ENCODE results near the gene MREG.

- TF ChIP-seq, protein P1, sequence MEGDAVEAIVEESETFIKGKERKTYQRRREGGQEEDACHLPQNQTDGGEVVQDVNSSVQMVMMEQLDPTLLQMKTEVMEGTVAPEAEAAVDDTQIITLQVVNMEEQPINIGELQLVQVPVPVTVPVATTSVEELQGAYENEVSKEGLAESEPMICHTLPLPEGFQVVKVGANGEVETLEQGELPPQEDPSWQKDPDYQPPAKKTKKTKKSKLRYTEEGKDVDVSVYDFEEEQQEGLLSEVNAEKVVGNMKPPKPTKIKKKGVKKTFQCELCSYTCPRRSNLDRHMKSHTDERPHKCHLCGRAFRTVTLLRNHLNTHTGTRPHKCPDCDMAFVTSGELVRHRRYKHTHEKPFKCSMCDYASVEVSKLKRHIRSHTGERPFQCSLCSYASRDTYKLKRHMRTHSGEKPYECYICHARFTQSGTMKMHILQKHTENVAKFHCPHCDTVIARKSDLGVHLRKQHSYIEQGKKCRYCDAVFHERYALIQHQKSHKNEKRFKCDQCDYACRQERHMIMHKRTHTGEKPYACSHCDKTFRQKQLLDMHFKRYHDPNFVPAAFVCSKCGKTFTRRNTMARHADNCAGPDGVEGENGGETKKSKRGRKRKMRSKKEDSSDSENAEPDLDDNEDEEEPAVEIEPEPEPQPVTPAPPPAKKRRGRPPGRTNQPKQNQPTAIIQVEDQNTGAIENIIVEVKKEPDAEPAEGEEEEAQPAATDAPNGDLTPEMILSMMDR (IDR thresholded peaks at IDR 0.05) = no peak
- TF ChIP-seq CHD4 (IDR thresholded peaks at IDR 0.05; ENCODE audit: borderline replicate concordance) (no peak), POLR2A (IDR thresholded peaks at IDR 0.05; ENCODE audit: low read length) (no peak), EP300 (IDR thresholded peaks at IDR 0.05) (no peak), JUN (IDR thresholded peaks at IDR 0.05) (no peak), RFX5 (IDR thresholded peaks at IDR 0.05) (no peak), CEBPB (IDR thresholded peaks at IDR 0.05) (no peak), JUNB (IDR thresholded peaks at IDR 0.05) (no peak), MYC (IDR thresholded peaks at IDR 0.05; ENCODE audit: borderline replicate concordance, low read length) (no peak), RAD21 (conservative IDR thresholded peaks at IDR 0.05 in 1 of 2, IDR thresholded peaks at IDR 0.05 in 1 of 2) (no peak), CBX2 (IDR thresholded peaks at IDR 0.05; ENCODE audit: borderline replicate concordance, low read depth) (no peak)
- TF ChIP-seq, protein P2, sequence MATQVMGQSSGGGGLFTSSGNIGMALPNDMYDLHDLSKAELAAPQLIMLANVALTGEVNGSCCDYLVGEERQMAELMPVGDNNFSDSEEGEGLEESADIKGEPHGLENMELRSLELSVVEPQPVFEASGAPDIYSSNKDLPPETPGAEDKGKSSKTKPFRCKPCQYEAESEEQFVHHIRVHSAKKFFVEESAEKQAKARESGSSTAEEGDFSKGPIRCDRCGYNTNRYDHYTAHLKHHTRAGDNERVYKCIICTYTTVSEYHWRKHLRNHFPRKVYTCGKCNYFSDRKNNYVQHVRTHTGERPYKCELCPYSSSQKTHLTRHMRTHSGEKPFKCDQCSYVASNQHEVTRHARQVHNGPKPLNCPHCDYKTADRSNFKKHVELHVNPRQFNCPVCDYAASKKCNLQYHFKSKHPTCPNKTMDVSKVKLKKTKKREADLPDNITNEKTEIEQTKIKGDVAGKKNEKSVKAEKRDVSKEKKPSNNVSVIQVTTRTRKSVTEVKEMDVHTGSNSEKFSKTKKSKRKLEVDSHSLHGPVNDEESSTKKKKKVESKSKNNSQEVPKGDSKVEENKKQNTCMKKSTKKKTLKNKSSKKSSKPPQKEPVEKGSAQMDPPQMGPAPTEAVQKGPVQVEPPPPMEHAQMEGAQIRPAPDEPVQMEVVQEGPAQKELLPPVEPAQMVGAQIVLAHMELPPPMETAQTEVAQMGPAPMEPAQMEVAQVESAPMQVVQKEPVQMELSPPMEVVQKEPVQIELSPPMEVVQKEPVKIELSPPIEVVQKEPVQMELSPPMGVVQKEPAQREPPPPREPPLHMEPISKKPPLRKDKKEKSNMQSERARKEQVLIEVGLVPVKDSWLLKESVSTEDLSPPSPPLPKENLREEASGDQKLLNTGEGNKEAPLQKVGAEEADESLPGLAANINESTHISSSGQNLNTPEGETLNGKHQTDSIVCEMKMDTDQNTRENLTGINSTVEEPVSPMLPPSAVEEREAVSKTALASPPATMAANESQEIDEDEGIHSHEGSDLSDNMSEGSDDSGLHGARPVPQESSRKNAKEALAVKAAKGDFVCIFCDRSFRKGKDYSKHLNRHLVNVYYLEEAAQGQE (IDR thresholded peaks at IDR 0.05) = no peak
Observed at GRCh38 chr2:216018709-216019108, 5.4 kb upstream of the MREG start.

Data from A549 (cell line).